NCI-H748 treated with DMSO at 0.1 percent for 48 hours (cell line): ENCODE measurements around the gene LGI4.
A peak's percentile ranks its signal among the peaks of the same experiment; 100 is the strongest.

Experiments used
- DNase-seq: peaks from one replicate; lab custom pipeline; 2025; lab: John Stamatoyannopoulos, UW

Gene LGI4

GRCh38 chr19:35123573-35123972 lies 11.3 kb downstream of the LGI4 start:
- DNase-seq, result no peak

GRCh38 chr19:35122687-35123551 lies 11.9 kb downstream of the LGI4 start:
- no peak for DNase-seq

GRCh38 chr19:35120898-35121297 lies 14.0 kb downstream of the LGI4 start:
- no peak for DNase-seq

GRCh38 chr19:35120492-35120891 lies 14.4 kb downstream of the LGI4 start:
- DNase-seq, result peak; percentile 93

GRCh38 chr19:35119578-35120155 lies 15.2 kb downstream of the LGI4 start:
- no peak for DNase-seq

- DNase-seq, result no peak
Measured at GRCh38 chr19:35119091-35119490, 15.8 kb downstream of the LGI4 start.

GRCh38 chr19:35118268-35119020 lies 16.4 kb downstream of the LGI4 start:
- DNase-seq, result no peak

GRCh38 chr19:35117799-35118198 lies 17.1 kb downstream of the LGI4 start:
- DNase-seq, result no peak

GRCh38 chr19:35117116-35117515 lies 17.7 kb downstream of the LGI4 start:
- no peak for DNase-seq

- DNase-seq, result peak; percentile 77
Measured at GRCh38 chr19:35116072-35116801, 18.6 kb downstream of the LGI4 start.

GRCh38 chr19:35115177-35115951 lies 19.5 kb downstream of the LGI4 start, which contains the start of gene FXYD3:
FXYD3 (plus strand) TSS chr19:35115823; CDS start chr19:35119377, 3,554 bp downstream.
- no peak for DNase-seq

GRCh38 chr19:35114353-35115176 lies 20.3 kb downstream of the LGI4 start:
- DNase-seq, result peak; percentile 59

- no peak for DNase-seq
Measured at GRCh38 chr19:35112995-35113688, 21.7 kb downstream of the LGI4 start.

GRCh38 chr19:35110974-35111373 lies 23.9 kb downstream of the LGI4 start:
- DNase-seq, result no peak

GRCh38 chr19:35109395-35110112 lies 25.3 kb downstream of the LGI4 start:
- no peak for DNase-seq

GRCh38 chr19:35108730-35109129 lies 26.1 kb downstream of the LGI4 start:
- DNase-seq, result no peak

GRCh38 chr19:35107545-35107944 lies 27.3 kb downstream of the LGI4 start:
- no peak for DNase-seq

- DNase-seq, result no peak
Measured at GRCh38 chr19:35106898-35107541, 27.8 kb downstream of the LGI4 start.

- DNase-seq, result no peak
Measured at GRCh38 chr19:35106291-35106583, 28.6 kb downstream of the LGI4 start.
